Left lobe of liver (tissue), 2 donors: ENCODE results near the gene WHRN. TPM values are rescaled to one million over a fixed set of nuclear protein-coding genes. Genes with fewer than 3 reads are reported as not detected.
A peak's percentile ranks its signal among the peaks of the same experiment; 100 is the strongest.

Experiments
- ATAC-seq: fragments of 200-7000 bp; cut with Tn5 transposase; one replicate; pipeline ENCODE4 v1.9.1; 2020; ENCODE audit warnings: mild to moderate bottlenecking, moderate library complexity
- DNase-seq: peaks from one replicate; pipeline ENCODE4 v3.0.0-alpha.2; 2020; ENCODE audit warnings: low spot score
- total RNA-seq: library from RNA; stranded (reverse); gene quantifications from one replicate; pipeline ENCODE4 v1.2.1, GENCODE V29; 2021
- donor health status: DM: no; HTN: no; CAD: no; lungs with moderate emphysema.
- donor health status: DM: no; HTN: yes; CAD: no.

WHRN gene
- total RNA-seq, 1 donor from 2014 or later = 2.8 TPM

- peak; percentile 36 for ATAC-seq
Measured at GRCh38 chr9:114386886-114387679, 118.2 kb downstream of the WHRN start.

DNA sequence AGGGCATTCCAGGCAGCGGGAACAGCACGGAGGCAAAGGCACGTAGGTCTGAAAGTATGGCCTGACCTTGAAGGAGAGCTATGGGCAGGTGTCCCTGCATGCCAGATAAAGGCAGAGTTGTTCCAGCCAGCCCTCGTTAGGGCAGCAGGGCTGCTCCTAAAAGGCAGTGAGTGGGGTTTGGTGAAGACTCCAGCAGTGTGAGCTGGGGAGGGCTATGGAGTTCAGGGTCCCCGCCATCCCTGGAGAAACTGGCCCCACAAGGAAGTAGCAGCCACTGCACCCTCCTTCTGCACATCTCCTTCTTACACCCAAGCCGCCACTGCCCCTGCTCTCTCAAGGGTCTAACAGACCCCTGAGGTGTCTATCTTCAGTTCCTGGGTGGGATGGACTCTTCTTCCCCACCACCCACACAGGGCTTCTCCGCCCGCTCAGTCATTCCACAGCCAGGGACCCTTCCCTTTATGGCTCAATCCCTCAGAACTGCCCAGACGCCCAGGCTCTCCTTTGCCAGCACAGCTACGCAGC lies 118.8 kb downstream of the WHRN start:
- ATAC-seq = peak; percentile 38
- DNase-seq = no peak

More at GRCh38 chr9:114386886-114387679, 118.2 kb downstream of the WHRN start:
- no peak for DNase-seq

- ATAC-seq = peak; percentile 79
- DNase-seq = peak; percentile 72
Measured at GRCh38 chr9:114385397-114386181, 119.7 kb downstream of the WHRN start.

GRCh38 chr9:114384836-114385396 lies 120.4 kb downstream of the WHRN start:
- ATAC-seq (no peak), DNase-seq (no peak)

- DNase-seq (no peak), ATAC-seq (no peak)
Measured at GRCh38 chr9:114384341-114384740, 120.9 kb downstream of the WHRN start.

DNA sequence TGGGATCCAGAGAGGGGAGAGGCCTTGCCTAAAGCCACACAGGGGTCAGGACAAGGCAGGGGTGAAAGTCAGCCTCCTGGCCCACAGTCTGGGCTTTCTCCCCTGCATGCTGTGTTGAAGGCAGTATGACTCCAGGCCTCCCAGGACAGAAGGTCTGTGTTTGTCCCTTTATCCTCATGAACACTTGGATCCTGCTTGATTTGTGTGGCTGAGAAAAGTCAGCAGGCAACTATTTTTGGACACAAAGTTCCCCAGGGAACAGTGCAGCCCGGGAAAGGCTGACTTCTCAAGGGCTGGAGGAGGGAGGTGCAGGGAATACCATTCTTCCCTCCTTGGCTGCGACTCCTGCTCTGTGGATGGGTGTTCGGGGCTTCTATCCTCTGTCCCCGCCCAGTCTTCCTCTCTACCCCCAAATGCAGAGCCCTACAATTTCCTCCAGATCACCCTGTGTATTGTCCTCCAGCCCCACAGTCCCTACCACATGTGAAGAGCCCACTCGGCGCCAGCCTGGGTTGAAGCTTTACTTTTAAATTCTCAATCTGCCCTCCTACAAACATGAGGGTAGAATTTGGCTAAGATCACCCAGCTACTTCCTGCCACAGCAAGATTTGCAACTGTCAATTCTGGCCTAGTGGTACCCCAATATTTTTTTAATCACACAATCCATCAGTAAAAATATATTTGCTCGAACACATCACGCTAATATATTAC lies 121.6 kb downstream of the WHRN start:
- ATAC-seq (no peak), DNase-seq (no peak)

DNA sequence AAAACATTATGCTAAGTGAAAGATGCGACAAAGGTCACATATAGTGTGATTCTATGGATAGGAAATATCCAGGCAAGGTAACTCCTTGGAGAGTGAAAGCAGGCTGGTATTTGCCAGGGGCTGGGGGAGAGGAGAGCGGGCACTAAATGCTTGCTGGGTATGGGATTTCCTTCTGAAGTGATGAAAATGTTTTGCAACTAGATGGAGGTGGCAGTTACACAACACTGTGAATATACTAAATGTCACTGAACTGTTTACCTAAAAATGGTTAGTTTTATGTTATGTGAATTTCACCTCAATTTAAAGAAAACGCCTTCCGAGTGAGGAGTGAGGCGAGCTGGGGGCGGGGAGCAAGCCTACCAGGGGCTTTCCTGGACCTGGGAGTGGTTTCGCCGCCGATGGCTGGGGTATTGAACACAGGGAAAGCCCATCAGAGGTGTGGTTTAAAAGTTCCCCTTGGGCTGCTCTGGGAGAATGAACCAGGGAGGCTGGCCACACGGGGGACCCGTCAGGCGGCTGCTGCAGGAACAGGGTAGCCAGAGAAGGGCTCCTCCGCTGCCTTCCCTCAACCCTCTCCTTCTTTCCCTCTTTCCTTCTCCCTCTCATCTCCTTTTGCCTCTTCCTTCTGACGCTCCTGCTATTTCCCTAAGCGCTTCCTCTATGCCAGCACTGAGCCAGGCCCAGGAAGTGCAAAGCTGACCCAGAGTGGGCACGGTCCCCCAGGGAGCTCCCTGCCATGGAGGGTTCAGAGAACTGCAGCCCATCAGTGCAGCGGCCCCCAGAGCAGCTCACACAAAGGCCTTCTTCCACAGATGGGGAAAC lies 122.4 kb downstream of the WHRN start:
- ATAC-seq (no peak), DNase-seq (no peak)

GRCh38 chr9:114378883-114379282 lies 126.4 kb downstream of the WHRN start:
- no peak for ATAC-seq
- DNase-seq = no peak

- DNase-seq (no peak), ATAC-seq (no peak)
Measured at GRCh38 chr9:114378016-114378415, 127.3 kb downstream of the WHRN start.

GRCh38 chr9:114376586-114377445 lies 128.5 kb downstream of the WHRN start:
- DNase-seq (no peak), ATAC-seq (no peak)

DNA sequence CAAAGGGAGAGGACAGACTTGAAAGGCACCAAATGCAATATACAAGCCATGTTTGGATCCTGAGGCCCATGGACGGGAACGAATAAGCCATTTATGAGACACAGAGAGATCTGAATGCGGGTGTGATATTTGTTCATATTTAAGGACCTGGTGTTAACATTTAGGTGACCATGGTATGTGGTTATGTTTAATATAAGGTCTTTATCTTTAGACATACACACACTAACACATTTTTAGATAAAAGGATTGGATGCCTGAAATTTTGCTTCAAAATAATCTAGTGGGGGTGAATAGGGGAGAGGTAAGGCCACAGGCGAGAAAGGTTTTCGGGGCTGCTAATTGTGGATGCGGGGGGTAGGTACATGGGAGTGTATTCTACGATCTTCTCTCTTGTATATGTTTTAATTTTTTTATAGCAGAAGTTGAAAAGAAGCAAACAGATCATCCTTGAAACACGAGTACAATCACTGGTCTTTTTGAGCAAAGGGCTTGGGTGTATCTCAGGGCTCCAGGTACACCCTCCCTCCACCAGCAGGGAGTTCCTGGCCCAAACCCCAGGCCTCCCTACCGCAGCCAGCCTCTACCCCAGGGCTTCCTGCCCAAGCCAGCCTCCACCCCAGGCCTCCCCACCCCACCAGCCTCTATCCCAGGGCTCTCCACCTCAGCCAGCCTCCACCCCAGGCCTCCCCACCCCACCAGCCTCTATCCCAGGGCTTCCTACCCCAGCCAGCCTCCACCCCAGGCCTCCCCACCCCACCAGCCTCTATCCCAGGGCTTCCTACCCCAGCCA lies 129.7 kb downstream of the WHRN start:
- ATAC-seq (no peak), DNase-seq (no peak)

DNA sequence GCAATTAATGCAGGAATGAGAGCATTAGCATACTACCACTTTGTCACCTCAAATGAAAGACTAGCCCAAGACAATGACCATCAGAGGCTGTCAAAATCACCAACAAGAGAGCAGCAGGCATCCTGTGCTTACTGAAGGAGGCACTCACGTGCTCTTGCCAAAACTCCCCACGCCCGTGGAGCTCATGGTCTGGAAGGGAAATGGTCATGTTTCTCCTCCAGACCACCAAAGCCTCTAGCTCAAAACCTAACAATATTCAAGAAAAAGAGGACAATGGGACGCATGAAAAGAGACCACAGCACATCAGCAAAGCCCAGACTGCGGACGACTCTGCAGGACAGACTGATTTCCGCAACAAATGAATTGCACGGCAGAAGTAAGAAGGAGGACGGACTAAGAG lies 130.3 kb downstream of the WHRN start:
- ATAC-seq = no peak
- no peak for DNase-seq

- DNase-seq (no peak), ATAC-seq (no peak)
Measured at GRCh38 chr9:114373960-114374730, 131.1 kb downstream of the WHRN start.

GRCh38 chr9:114372921-114373448 lies 132.3 kb downstream of the WHRN start:
- ATAC-seq (peak; percentile 53), DNase-seq (peak; percentile 66)

DNA sequence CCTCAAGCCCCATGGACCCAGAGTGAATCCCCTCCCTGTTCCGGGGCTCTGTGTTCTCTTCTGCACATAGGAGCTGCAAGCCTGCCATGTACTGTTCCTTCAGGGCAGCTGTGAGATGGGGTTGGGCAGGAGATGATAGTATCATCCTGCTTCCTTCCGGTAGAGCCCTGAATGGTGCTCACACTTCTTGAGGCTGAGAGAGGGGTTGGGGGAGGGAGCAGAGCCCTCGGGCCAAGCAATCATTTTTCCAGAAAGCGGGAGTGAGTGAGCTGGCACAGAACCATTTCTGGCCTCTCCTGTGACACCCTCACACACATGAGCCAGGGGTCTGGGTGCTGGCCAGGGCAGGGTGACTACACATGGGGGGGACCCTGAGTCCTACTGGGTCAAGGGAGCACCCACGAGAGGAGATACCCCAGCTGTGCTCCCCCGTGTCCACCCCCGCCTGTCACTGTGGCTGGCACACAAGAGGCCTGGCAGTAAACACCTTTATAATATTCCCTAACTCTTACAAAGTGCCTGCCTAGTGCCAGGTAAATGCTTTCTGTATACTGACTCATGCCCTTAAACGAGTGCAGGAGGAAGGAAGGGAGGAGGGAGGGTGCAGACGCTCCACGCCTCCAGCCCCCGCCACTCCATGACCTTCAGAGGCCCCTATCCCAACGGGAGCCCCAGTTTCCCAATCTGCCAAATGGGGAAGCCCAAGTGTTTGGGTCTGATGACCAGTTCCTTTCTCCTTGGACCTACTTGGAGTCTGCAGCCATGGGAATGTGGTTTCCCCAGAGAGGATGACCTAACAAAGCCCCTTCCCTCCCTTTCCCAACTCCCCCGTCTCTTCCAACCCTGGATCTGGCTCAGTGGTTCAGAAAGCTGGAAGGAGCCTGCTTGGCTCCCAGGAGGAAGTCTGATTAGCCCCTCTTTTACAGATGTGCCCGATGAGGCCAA lies 133.0 kb downstream of the WHRN start:
- DNase-seq (no peak), ATAC-seq (peak; percentile 36)

DNA sequence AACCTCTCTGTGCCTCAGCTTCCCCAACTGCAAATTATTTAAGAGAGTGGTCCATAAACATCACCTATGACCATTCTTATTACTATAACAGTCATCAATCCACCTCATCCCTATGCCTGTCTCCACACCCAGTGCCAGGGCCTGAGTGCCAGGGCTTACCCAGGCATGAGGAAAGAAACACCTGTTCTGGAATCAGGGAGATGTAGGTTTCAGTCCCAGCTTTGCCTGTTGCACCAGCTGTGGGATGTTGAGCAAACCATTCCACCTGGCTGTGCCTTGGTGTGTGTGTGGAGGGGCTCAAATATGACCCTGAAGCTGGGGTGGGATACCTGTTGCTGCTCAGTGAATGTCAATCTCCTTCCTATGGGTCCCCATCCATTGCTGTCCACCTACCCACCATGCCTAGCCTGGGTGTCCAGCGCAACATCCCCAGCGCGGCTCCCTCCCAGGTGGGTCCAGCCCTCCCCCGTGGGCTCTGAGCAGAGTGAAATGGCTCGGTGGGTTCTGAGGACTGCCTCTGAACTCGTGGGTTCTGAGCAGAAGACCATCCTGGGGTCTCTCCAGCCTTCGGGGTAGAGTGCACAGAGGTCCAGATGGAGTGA lies 133.8 kb downstream of the WHRN start:
- DNase-seq (no peak), ATAC-seq (no peak)
